OCI-LY3 (cell line): ENCODE measurements around the gene DST.

ENCODE experiments used
- CTCF ChIP-seq: fragments of 200-600, 300-600 bp; sonication (generic); IDR thresholded peaks from 2 replicates; pipeline ENCODE4 v1.5.1; 2014; ENCODE audit warnings: antibody characterized with exemption, low read length, low read depth
- EZH2phosphoT487 ChIP-seq: fragments of 200-600 bp; shearing (Covaris generic); IDR thresholded peaks from 2 replicates; pipeline ENCODE4 v1.6.1; 2018; ENCODE audit warnings: antibody characterized with exemption, mixed run types, low read depth

GRCh38 chr6:56691286-56691595 is 48.6 kb upstream of the DST start:
- TF ChIP-seq CTCF (no peak), EZH2phosphoT487 (no peak)
